ENCODE results near the gene HP1BP3. TPM values are rescaled to one million over a fixed set of nuclear protein-coding genes. Genes with fewer than 3 reads are reported as not detected.

HP1BP3 gene
- total and polyA plus RNA-seq, 8 donors, result 48.0 to 138 (median 65.0) TPM

- FAIRE-seq (no peak), DNase-seq (no peak), ATAC-seq (no peak)
- Histone ChIP-seq H3K27me3 (no peaks in the 10 kb centered on the region), H3K4me3 (no peak overlapping the region), H3K4me1 (peaks cover 4 to 9% (median 8%) of the 10 kb centered on the region in 3 donors), H3K9me3 (no peaks in the 10 kb centered on the region), H3K27ac (no peak overlapping the region), H3K36me3 (peaks cover 0 to 2% (median 0%) of the 10 kb centered on the region in 3 donors)
- WGBS, 2 donors, result 89 to 92% methylated on average over 7 of the region's 7 CpGs
- intact Hi-C loops (cut with DNase I), result no loop called here
- TF ChIP-seq, protein P1, sequence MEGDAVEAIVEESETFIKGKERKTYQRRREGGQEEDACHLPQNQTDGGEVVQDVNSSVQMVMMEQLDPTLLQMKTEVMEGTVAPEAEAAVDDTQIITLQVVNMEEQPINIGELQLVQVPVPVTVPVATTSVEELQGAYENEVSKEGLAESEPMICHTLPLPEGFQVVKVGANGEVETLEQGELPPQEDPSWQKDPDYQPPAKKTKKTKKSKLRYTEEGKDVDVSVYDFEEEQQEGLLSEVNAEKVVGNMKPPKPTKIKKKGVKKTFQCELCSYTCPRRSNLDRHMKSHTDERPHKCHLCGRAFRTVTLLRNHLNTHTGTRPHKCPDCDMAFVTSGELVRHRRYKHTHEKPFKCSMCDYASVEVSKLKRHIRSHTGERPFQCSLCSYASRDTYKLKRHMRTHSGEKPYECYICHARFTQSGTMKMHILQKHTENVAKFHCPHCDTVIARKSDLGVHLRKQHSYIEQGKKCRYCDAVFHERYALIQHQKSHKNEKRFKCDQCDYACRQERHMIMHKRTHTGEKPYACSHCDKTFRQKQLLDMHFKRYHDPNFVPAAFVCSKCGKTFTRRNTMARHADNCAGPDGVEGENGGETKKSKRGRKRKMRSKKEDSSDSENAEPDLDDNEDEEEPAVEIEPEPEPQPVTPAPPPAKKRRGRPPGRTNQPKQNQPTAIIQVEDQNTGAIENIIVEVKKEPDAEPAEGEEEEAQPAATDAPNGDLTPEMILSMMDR (IDR thresholded peaks at IDR 0.05), result no peak
Measured at GRCh38 chr1:20735581-20736111, 51.5 kb downstream of the HP1BP3 start.

GRCh38 chr1:20733360-20733975, 53.6 kb downstream of the HP1BP3 start:
- Histone ChIP-seq H3K27me3 (no peaks in the 10 kb centered on the region), H3K4me1 (peaks cover 4 to 9% (median 8%) of the 10 kb centered on the region in 3 donors), H3K27ac (peak overlapping the region in 2 of 4 donors; percentile 10 to 30), H3K4me3 (peak overlapping the region in 2 of 4 donors; percentile 51 to 53), H3K9me3 (no peaks in the 10 kb centered on the region), H3K36me3 (no peaks in the 10 kb centered on the region)
- peak in 2 of 4 donors; percentile 14 to 20 for ATAC-seq
- intact Hi-C loops (cut with DNase I), result no loop called here
- DNase-seq, result no peak
- FAIRE-seq, result no peak
- 11 to 15% methylated on average over 7 of the region's 7 CpGs for WGBS, 2 donors
- TF ChIP-seq, protein P1 (IDR thresholded peaks at IDR 0.05), result no peak

DNA sequence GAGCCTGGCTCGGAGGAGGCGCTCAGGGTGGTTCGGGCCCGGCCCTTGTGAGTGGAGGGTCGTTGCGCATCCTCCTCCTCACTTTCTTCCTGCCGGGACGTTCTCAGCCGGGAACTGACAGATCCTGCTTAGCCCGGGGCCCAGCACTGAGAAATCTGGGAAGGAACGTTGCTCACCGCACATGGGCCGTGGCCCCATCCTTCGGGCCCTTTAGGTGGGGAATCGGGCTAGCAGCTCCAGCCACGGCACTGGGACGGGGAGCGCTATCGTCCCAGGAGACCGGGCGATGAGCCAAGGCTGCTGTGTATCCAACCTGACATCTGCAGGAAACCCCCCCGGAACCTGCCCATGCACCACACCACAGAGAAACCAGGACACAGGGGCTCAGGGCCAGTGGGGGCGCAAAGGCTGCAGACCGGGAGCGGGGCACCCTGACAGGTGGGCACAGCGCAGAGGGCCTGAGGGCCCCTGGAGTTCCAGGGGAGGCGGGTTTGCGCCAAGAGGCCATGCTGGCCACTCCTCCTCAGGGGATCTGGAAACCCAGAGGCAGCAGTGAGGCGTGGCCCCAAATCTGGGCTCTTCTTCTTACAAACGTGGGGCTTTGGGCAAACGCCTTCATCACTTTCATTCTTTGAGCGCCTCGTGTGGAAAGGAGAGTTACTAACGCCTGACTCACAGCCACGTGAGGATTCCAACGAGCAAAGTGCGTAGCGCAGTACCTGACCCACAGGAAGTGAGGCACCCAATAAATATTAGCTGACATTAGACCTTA, 54.3 kb downstream of the HP1BP3 start, which contains the start of gene SH2D5:
Gene SH2D5 (minus strand): TSS at position 116 of the 772 bp plus-strand sequence. CDS start 4,659 bp downstream, outside the sequence.
- ATAC-seq (peak; percentile 88 to 89 (median 88)), DNase-seq (peak; percentile 68 to 84 (median 76)), FAIRE-seq (peak; percentile 74)
- Histone ChIP-seq H3K27me3 (no peaks in the 10 kb centered on the region), H3K4me1 (peaks cover 4 to 9% (median 8%) of the 10 kb centered on the region in 3 donors), H3K9me3 (no peaks in the 10 kb centered on the region), H3K4me3 (peak within 1 kb of the TSS; percentile 33 to 53 (median 47)), H3K36me3 (no peaks in the 10 kb centered on the region), H3K27ac (peak within 1 kb of the TSS in 2 of 4 donors; percentile 10 to 30)
- TF ChIP-seq, protein P1 (IDR thresholded peaks at IDR 0.05), result peak in 1 of 4 donors; percentile 7
- WGBS, 2 donors, result 1 to 2% methylated on average over 38 of the region's 38 CpGs
- intact Hi-C loops (cut with DNase I), result no loop called here

GRCh38 chr1:20732071-20732587, 55.0 kb downstream of the HP1BP3 start:
- FAIRE-seq (no peak), ATAC-seq (peak; percentile 57 to 76 (median 73)), DNase-seq (peak in 5 of 6 donors; percentile 26 to 82 (median 64))
- H3K27ac ChIP-seq, result no peak overlapping the region
- intact Hi-C loops (cut with DNase I), result no loop called here
- H3K4me1 ChIP-seq, result peaks cover 4 to 9% (median 8%) of the 10 kb centered on the region in 3 donors
- no peaks in the 10 kb centered on the region for H3K9me3 ChIP-seq
- TF ChIP-seq, protein P1 (IDR thresholded peaks at IDR 0.05), result no peak
- no peaks in the 10 kb centered on the region for H3K27me3 ChIP-seq
- H3K36me3 ChIP-seq, result no peaks in the 10 kb centered on the region
- peak overlapping the region; percentile 33 to 53 (median 47) for H3K4me3 ChIP-seq
- 1% methylated on average over 21 to 55 of the region's 55 CpGs for WGBS, 2 donors

Measured in pancreas (tissue), 10 donors.